SHP77 treated with DMSO at 0.1 percent for 48 hours (cell line): Measurements from ENCODE around the gene SERPINA4.

ENCODE experiments used
- DNase-seq: peaks from one replicate; lab custom pipeline; 2025; lab: John Stamatoyannopoulos, UW

SERPINA4 gene

DNA sequence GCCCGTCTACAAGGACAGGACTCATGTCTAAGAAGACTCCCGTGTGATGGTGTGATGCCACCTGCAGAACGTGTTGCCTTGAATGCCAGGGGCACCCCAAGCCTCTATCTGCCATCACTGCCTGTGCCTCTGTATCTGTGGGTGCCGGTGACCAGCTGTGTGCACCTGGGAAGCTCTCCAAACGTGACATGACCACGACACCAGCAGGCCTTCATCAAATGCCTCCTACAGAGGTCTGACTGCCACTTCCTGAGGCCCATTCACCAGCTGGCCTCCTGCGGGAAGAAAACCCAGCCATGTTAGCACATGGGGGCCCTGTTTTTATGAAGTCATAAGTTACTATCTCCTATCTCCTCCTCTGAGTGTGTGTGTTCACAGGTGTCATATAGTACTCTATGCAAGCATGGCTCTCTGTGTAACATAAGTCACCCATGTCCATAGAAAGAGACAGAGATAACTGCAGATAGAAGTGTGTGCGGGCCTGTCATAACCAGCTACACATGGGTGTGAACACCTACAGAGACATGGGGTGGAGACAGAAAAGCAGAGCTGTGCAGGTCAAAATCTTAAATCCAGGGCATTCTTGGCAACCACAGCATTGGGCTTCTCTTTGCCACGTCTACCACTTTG lies 18.3 kb upstream of the SERPINA4 start:
- DNase-seq, result no peak

DNA sequence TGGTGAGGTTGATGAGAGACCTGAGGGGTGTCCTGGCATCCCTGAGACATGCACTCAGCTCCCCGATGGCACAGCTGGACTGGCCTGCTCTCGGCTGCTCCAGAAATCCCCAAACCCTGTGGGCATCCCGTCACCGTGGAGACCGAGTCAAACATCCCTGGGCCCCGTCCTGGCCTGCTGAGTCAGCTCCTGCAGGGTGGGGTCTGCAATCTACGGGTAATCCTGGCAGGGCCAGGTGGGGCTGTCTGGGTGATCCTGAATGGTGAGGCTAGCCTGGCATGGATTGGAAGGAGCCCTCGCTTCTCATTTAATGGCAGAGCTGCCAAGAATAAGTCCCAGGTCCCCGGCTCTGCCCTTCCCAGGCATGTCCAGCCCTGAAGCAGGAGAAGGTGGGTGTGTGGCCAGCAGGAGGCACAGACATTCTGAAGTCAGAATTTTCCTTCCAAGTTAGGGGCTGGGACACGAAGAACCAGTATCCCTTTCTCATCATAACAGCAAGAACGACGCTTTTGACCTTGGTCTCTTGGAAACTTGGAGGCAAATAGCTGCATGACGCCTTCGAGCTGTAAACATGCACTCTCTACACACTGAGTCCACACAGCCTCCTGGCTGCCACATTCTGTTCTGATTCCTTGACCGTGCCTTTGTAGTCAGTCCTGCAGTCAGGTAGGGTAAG lies 17.7 kb upstream of the SERPINA4 start:
- no peak for DNase-seq

DNA sequence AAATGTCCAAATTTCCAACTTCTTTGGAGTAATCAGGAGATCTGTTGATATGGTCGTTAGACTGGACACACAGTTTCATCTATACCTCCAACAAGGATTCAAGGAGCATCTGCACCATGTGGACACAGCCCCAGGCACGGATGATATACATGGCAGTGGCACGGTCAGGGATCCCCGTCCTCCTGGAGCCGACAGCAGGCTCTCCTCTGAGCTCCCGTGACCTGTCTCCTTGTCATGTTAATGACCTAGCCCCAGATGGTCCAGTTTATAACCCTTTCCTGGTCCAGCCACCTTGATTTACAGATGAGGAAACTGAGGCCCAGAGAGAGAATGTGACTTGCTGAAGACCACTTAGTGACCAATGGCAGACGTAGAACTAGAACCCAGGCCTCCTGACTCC lies 16.5 kb upstream of the SERPINA4 start:
- DNase-seq, result no peak

DNA sequence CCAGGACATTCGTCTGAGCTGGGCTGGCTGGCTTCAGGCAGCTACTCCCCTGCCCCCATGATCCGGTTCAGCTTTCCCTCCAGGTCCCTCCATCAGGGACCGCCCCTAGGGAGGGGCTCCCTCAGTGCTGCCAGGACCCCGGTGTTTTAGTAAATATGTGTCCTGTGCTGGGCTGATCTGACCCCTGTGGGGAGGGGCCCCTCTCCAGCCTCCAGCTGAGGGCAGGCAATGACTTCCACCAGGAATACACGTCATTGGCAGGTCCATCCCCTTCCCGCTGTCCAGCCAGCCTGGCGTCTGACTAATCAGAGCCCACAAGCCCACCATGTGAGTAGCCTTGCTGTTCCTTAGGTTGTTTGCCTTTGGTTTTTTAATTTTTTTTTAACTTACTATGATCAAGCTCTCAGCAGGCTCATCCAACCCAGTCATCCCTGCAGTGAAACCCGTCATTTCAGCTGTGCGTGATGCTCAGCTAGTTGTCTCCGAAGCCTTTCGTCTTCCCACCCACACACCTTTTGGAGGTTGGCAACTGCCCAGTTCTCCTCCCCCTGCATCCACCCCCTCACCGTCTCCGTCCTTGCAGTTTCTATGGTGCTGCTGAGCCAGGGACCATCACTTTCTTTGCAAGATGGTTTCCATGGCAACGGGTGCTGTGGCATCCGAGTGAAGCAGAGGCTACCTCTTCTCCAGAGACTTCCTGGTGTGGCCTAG lies 16.0 kb upstream of the SERPINA4 start:
- no peak for DNase-seq

DNA sequence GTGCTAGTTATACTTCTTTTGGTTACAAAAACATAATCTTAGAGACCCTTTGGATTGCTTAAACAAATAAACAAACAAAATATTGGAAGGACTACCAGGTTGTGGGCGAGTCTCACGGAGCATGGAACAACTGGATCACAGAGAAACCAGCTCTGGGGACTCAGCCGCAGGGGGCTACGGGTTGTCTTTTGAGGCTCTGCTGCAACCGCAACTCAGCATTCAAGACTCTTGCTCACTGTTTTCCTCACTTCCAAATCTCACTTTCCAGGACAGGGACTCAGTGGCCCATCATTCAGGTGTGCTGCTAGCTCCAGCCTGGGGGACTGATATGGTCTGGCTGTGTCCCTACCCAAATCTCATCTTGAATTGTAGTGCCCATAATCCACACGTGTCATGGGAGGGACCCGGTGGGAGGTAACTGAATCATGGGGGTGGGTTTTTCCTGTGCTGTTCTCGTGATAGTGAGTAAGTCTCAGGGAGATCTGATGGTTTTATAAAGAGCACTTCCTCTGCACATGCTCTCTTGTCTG lies 14.0 kb upstream of the SERPINA4 start:
- DNase-seq, result no peak

DNA sequence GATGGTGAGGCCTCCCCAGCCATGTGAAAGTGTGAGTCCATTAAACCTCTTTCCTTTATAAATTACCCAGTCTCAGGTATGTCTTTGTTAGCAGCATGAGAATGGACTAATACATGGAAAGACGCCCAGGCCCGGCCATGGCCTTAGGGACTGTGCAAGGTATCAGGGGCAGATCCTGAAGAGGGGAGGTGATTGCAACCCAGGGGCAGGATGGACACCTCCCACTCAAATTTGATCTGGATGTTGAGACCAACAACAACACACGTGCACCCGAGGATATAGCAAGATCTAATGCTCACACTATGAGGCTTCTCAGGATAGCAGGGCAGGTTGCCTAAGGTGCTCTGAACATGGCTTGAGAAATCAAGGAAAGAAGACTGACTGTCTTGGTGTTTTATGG lies 13.5 kb upstream of the SERPINA4 start:
- no peak for DNase-seq

DNA sequence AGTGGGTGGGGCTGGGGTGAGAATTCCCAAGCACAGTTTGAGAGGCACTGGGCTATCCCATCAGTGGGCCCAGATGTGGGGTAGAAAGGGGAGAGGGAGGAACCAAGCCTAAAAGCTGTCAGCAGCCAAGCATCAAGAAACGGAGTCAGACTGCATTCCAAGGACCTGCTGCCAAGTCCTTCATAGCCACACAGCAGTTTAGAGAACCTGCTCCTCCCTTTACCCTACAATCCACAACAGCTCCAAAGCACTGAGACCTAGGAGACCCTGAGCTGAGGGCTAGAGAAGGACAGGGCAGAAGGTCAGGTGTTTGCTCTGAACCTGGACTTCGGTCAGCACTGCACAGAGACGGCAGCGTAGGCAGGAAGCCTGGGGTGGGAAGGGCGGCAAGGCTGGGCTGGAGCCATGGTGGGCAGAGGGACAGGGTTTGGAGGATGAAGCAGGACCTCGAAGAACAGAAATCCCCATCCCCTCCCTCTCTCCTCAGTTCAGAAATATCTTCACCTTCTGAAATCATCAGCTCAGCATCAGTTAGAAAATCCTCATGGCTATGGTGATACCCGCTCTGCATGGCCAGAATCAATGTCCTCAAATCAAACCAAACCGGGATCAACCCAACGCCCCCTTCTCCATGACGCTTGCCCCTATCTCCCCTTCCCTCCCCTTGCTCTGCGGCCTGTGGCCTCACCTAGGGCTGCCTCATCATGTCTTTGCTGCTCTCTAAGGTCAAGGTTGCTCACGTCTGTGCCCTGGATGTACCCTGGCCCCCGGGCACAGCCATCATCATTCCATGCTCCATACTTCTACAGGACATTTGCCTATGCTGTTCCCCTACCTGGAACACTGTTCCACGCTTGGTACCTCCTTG lies 12.9 kb upstream of the SERPINA4 start:
- DNase-seq, result no peak

DNA sequence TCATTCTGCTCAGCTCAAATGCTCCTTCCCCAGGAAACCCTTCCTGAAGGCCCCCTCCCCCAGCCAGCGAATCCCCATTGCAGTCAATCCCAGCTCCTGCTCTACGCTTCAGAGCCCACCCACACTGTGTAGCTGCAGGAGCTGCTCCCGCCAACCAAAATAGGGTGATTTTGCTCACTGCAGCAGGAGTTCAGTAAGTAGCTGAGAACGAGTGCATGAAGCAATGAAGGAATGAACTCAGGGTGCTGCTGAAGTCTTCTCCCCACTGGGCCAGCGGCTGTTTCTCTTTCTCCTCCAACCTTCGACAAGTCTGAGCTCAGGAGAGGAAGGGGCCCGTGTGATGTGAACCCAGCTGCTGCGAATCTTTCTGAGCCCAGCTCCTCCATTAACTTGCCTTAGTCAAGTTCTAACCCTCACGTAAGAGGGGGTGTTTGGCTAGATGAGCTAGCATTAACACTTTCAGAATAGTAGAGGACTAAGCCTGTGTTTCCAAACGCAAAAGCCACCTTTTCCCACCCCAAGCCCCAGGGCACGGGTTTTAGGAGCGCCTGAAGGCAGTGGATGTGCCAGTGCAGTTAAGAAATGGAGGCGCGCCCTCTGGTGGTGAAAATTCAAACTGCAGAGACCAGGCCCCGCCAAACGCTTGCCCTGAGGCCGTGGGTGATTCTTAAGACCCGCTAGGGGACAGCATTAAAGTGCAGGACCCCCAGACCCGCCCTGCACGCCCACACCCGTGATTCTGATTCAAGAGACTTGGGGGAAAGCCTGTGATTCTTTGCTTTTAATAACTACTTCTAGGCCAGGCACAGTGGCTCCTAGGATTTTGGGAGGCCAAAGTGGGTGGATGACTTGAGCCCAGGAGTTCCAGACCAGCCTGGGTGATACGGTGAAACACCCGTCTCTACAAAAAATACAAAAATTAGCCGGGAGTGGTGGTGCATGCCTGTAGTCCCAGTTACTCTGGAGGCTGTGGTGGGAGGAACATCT lies 11.9 kb upstream of the SERPINA4 start:
- DNase-seq, result peak; percentile 1

DNA sequence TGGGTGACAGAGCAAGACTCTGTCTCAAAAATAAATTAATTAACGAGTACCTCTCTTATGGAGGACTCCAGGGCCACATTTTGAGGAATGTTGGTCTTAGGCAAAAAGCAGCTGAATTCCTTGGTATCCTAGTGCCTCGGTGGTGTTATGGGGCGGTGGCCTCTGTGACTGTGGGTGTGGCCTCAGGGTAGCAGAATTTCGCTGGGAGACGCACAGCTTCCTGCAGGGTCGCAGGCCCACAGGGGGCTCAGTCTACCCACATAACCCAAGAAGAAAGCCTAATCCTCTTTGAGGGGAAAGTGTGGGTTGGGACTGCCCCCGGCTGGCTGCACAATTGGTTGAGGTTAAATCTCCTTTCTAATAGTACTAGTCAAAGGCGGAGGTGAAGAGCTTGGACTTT lies 11.2 kb upstream of the SERPINA4 start:
- no peak for DNase-seq

DNA sequence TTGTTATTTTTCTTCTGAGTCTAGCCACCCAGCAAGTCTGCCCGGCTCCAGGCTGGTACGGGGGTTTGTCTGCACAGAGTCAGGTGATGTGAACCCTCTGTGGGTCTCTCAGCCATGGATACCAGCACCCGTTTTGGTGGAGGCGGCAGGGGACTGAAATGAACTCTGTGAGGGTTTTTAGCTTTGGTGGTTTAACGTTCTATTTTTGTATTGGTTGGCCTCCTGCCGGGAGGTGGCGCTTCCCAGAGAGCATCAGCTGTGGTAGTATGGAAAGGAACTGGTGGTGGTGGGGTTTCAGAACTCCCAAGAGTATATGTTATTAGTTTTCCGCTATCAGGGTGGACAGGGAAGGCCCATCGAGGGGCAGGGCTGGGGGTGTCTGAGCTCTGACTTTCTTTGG lies 5.3 kb upstream of the SERPINA4 start:
- no peak for DNase-seq

DNA sequence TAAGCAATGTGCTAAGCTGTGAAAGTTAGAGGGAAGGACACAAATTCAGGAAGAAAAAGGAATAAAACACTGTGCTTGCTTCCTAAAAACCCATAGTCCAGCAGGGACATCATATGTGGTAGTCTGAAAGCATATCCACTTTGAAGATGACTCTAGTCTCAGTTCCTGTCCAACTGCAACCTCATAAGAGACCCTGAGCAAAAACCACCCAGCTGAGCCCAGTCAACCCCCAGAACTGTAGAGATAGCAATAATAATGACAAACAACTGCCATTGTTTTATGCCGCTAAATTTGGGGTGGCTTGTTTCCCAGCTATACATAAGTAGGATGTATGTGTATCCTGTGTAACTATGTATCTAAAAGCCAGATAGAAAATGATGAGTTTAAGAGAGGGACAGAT lies 3.9 kb upstream of the SERPINA4 start:
- no peak for DNase-seq

DNA sequence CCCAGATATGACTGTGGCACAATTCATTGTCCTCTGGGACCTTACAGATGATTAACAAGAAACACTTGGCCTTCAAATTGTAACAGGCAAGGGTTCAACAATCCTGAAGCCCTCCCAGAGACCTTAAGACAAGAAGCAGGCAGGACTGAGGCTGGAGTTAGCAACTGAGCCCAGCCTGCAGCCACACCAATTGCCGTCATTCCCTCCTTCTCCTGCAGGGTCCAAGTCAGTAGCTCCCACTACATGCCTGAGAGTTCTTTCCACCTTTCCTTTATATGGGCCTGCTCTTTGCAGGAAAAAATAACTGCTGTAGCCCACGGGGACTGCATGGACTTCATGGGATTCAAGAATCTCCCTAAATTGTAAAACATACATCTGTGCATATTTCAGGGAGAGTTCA lies 2.4 kb upstream of the SERPINA4 start:
- no peak for DNase-seq

DNA sequence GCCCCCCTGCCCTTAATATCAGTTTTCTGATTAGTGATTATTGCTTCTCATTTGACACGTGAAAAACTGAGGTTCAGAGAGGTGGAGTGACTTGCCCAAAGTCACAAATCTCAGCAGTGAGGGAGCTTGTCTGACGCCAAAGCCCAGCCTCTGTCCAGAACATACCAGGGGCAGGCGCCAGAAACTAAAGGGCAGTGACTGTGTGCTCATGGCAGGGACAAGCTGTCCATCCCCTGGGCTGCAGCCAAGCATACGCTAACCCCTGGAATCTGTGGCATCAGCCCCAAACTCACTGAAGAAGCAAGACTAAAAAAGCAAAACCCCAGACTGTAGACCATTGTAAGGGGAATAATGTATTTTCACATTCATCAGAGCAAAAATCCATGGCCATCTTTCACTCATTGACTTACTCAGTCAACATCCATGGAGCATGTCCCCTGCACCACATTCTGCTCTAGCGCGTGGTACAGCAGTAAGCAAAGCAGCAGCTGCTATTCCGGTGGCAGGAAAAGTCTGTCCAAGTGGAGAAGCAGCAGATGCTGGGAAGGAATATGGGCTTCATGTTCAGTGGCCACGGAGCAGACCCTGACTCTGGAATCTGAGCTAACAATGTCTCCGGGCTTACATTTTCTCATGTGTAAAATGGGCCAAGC lies 1.5 kb upstream of the SERPINA4 start:
- DNase-seq, result no peak

DNA sequence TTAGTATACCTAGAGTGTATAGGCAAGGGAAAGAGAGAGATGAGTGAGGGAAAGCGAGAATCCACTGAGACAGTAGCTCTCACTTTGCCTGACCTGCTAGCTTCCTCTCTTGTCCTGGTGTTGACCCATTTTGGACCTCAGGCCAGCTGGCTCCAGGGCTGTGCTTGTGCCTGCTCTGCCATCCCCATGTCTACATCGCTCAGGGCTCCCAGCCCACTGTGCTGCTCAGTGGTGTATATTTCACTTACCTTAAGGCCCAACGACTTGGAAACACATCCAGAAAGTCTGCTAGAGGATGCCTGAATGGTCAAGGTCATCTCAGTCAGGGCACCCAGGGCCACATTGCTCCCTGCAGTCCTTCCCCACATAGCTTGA lies 964 bp upstream of the SERPINA4 start:
- DNase-seq, result no peak

DNA sequence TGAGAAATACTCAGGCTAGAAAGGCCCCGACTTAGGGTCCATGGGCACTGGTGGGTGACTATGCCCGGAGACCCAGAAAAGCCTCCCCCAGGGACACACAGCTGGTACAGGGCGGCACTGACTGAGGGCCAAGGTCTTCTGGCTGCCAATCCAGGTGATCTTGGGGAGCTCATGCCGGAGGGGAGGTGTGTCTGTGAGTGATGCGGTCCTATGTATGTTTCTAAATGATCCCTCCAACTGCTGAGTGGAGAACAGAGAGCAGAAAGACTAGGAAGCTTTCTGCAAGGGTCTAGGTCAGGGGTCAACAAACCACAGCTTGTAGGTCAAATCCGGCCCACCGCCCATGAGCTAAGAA lies 391 bp downstream of the SERPINA4 start:
- no peak for DNase-seq

DNA sequence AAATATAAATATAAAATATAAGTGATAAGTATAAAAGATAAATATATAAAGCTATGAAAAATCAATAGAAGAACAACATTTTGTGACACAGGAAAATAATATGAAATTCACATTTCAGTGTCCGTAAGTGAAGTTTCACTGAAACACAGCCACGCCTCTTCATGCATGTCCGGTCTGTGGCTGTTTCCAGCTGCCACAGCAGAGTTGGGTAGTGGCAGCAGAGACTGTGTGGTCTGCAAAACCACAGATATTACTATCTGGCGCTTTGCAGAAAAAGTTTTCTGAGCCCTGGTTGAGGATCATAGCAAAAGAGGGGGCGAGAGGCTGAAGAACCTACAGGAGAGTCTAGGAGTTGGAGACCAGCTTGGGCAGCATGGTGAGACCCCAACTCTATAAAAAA lies 780 bp downstream of the SERPINA4 start:
- no peak for DNase-seq

DNA sequence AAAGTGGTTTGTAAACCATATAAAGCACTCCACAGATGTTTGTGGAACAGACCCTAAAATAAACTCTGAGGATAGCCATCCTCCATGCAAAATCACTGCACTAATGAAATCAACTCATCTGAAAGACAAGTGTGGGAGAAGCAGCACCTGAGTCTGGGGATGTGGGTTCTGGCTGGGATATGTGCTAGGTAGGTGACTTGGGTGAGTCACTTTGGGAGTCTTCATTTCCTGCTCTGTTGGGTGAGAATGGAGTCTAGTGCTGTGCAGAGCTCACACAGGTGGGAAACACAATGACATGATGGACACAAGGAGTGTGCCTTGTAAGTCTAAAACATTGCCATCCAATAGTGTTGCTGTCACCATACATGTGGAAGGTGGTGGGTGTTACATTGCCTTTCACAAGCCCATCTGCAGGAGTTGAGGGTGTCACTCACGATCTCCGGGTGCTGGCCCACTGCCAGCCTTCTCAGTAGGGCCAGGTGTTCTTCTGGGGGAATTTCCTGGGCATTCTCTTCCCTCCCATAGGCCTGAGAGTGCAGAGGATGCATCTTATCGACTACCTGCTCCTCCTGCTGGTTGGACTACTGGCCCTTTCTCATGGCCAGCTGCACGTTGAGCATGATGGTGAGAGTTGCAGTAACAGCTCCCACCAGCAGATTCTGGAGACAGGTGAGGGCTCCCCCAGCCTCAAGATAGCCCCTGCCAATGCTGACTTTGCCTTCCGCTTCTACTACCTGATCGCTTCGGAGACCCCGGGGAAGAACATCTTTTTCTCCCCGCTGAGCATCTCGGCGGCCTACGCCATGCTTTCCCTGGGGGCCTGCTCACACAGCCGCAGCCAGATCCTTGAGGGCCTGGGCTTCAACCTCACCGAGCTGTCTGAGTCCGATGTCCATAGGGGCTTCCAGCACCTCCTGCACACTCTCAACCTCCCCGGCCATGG lies 2.0 kb downstream of the SERPINA4 start:
- no peak for DNase-seq

DNA sequence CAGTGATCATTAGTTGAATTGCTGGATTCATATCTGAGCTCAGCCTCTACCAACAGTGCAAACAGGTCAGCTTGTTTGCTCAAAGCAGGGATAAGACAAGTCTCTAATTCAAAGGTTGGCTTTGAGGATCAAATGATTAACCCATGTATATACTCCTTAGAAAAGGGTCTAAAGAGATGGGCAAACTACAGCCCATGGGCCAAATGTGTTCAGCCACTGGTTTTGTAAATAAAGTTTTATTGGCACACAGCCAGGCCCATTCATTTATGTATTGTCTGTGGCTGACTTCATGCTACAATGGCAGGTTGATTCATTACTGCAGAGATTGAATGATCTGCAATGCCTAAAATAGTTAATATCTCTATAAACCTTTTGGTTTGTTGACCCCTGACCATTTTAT lies 3.1 kb downstream of the SERPINA4 start:
- DNase-seq, result no peak

DNA sequence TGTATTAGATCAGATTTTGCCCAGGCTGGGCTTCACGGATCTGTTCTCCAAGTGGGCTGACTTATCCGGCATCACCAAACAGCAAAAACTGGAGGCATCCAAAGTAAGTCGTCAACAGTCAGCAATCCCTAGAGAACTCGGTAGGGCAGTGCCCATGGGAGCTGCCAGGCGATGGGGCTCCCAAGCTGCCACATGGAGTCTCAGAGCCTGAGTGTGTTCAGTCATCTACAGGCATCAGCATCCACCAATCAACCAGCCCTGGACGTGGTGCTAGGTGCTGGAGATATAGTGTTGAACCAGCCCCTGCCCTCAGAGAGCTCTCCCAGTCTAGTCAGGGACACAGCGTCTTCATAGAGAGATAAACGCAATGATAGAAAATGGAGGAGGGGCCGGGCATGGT lies 6.9 kb downstream of the SERPINA4 start:
- no peak for DNase-seq
